AG04450 (cell line): ENCODE measurements around the gene RASL11B. TPM values are rescaled to one million over a fixed set of nuclear protein-coding genes. Genes with fewer than 3 reads are reported as not detected.

ENCODE experiments used
- CTCF ChIA-PET: fragments of 300-600, 350-600 bp; formaldehyde crosslinking; extraction: SDS; loops from one replicate; lab custom pipeline; 2022; ENCODE audit warnings: antibody characterized with exemption, inconsistent platforms; lab: Charles Lee
- POLR2A ChIA-PET: fragments of 350-600 bp; formaldehyde crosslinking; extraction: SDS; loops from one replicate; lab custom pipeline; 2021; ENCODE audit warnings: antibody characterized with exemption, inconsistent platforms; lab: Yijun Ruan, JAX
- DNase-seq: peaks from one replicate; pipeline ENCODE4 v3.0.0-alpha.2; 2011; ENCODE audit warnings: low read depth, low spot score
- H3K27ac ChIP-seq: one replicate; pipeline ENCODE4 v1.5.1; 2012; ENCODE audit warnings: low read depth, low read length, control low read depth
- H3K27me3 ChIP-seq: one replicate; pipeline ENCODE4 v1.6.0; 2012; ENCODE audit warnings: low read length; ENCODE audit not compliant: control insufficient read depth, insufficient read depth
- H3K4me3 ChIP-seq: 2 replicates; pipeline ENCODE4 v1.5.1; 2011; ENCODE audit warnings: mild to moderate bottlenecking, low read depth, low read length, control low read depth
- H3K9me3 ChIP-seq: 2 replicates; pipeline ENCODE4 v1.5.1; 2012; ENCODE audit warnings: low read length; ENCODE audit not compliant: control insufficient read depth, insufficient read depth
- CTCF ChIP-seq: IDR thresholded peaks from 2 replicates; pipeline ENCODE4 v1.5.1; 2011; ENCODE audit warnings: low read depth, low read length, control low read depth, inconsistent platforms
- polyA plus RNA-seq: library from polyadenylated mRNA; depleted of rRNA; stranded (reverse); fragments of >200 nt; gene quantifications from 2 replicates; pipeline ENCODE4 v1.2.3, GENCODE V29; 2011

Gene RASL11B
- polyA plus RNA-seq, 1 experiment, result 4.3 TPM

DNA sequence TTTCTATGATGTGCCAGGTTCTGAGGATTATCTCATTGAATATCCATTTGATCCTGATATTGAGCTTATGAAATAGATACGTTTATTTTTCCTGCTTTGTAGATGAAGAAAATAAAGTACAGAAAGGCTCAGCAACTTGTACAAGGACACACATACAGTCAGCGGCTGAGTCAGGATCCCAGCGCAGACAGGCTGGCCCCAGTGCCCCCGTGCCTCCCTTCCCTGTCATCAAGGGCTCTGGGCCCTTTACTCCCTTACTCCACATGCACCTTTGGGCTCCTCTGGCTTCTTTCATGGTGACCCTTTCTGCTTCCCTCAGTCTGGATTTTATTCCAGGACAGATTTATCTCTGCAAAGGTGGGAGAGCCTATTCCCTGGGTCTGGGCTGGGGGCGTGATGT lies 12.8 kb downstream of the RASL11B start:
- no peaks in the 10 kb centered on the region for H3K27me3 ChIP-seq
- TF ChIP-seq CTCF, result no peak
- no peaks in the 10 kb centered on the region for H3K9me3 ChIP-seq
- DNase-seq, result no peak
- ChIA-PET CTCF (no interaction called here), POLR2A (no interaction called here)
- H3K27ac ChIP-seq, result no peak overlapping the region
- H3K4me3 ChIP-seq, result no peak overlapping the region

DNA sequence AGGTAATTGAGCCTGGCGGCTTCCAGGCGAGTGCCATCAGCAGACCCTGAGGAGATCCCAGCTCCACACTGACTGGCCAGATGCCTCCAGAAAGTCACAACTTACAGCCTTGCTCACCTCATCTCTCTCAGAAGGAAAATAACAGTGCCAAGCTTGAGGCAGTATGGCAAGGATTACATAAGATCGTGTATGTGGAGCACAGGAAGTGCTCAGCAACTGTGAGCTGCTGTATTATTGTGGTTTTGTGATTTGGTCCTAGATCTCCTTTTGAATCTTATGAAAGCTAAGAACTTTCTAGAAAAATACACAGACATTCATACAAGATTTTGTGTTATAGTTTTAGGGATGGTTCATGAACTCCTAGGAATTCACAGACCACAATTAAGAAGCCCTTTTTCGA lies 14.0 kb downstream of the RASL11B start:
- no peak for TF ChIP-seq CTCF
- ChIA-PET CTCF (no interaction called here), POLR2A (no interaction called here)

DNA sequence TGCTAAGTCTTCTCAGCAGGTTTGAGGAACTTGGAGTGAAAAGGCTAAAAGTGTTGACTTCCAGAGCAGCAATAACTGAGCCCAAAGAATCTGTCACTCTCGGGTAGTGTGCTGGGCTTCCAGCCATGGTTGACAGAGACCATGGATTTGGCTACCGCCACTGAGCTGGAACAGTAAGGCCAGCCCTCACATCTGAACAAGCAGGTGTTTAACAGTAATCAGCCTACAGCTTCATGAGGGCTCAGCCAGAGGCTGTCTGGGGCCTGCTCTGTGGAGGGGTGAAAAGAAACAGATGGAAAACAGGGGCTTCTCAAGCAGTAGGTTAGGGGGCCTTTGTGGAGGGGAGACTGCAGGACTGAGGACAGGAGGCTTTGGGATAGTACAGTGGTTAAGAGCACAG lies 14.9 kb downstream of the RASL11B start:
- Histone ChIP-seq H3K27me3 (no peaks in the 10 kb centered on the region), H3K4me3 (no peak overlapping the region), H3K9me3 (no peaks in the 10 kb centered on the region), H3K27ac (no peak overlapping the region)
- ChIA-PET POLR2A (no interaction called here), CTCF (no interaction called here)
- TF ChIP-seq CTCF, result no peak
- DNase-seq, result no peak

More for the DNA sequence above, 14.0 kb downstream of the RASL11B start:
- no peak for DNase-seq
- Histone ChIP-seq H3K9me3 (no peaks in the 10 kb centered on the region), H3K4me3 (no peak overlapping the region), H3K27me3 (no peaks in the 10 kb centered on the region), H3K27ac (no peak overlapping the region)

DNA sequence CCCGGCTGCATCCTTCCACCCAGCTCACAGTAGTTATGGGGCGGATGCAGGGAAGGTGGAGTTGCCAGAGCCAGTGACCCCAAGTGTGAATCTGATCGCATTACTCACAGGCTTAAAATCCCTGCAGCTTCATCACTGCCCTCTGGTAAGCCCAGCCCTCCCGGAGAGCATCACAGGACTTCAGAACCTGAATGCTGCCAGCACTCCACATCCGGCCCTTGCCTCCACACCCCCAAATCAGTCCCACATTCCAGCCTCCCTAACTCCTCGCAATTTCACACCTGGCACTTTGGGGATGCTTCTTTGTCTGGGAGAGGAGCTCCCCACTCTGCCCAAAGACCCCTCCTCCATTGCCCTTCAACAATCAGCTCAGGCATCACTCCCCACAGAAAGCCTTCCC lies 15.6 kb downstream of the RASL11B start:
- Histone ChIP-seq H3K27me3 (no peaks in the 10 kb centered on the region), H3K4me3 (no peak overlapping the region), H3K27ac (no peak overlapping the region), H3K9me3 (no peaks in the 10 kb centered on the region)
- no peak for TF ChIP-seq CTCF
- ChIA-PET POLR2A (no interaction called here), CTCF (no interaction called here)
- DNase-seq, result no peak

DNA sequence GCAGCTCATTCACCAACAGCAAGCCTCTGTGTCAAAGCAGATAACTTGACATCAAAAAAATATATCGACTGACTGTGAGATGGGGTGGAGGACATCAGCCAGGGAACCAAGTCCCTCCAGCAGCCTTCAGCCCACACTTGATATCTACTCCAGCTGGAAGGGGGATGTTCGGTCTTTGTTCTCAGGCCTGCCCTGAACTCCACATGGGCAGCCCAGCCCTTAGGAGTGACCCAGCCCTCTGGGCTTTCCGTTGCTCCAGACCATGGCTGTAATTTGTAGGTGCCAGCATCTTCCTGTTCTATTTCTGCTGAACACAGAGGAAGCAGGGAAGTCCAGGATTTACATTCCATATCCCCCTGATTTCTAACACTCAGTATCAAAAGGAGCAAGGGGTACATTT lies 17.4 kb downstream of the RASL11B start:
- H3K9me3 ChIP-seq, result no peaks in the 10 kb centered on the region
- H3K27me3 ChIP-seq, result no peaks in the 10 kb centered on the region
- TF ChIP-seq CTCF, result no peak
- CTCF ChIA-PET, result no interaction called here
- POLR2A ChIA-PET, result no interaction called here
- no peak overlapping the region for H3K4me3 ChIP-seq
- no peak overlapping the region for H3K27ac ChIP-seq
- DNase-seq, result no peak
